ENCODE measurements around the gene NOTCH2NLA.
"Not testable (repeated sequence)": the region's sequence is repeated elsewhere in the genome, so short reads cannot be mapped to it uniquely, and the experiment has no call there.

DNA sequence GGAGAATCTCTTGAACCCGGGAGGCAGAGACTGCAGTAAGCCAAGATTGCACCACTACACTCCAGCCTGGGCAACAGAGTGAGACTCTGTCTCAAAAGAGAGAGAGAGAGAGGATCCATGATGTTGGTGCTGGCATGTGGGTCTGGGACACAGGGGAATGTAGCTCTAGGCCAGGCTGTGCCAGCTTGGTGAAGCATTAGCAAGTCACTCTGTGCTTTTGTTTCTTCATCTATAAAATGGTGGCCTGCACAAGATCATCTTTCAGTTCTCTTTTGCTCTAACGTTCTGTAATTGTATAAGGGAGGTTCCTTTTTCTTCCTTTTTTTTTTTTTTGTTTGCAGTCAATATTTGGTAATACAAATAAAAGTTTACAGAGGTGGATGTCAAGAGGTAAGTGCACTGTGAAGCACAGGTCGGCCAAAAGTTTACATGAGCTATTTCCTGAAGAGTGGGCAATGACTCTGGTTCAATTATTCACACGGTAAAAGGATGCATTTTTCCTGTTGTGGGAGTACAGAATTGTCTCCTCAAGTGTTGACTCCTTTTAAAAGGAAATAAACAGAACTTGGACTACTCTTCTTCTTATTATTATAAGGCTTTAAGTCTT lies 24.5 kb upstream of the NOTCH2NLA start:
- not testable (repeated sequence) for TF ChIP-seq CTCF (IDR thresholded peaks at IDR 0.05); POLR2AphosphoS5 (IDR thresholded peaks at IDR 0.05; ENCODE audit: low read depth, low read length)
- TF ChIP-seq, protein P1, sequence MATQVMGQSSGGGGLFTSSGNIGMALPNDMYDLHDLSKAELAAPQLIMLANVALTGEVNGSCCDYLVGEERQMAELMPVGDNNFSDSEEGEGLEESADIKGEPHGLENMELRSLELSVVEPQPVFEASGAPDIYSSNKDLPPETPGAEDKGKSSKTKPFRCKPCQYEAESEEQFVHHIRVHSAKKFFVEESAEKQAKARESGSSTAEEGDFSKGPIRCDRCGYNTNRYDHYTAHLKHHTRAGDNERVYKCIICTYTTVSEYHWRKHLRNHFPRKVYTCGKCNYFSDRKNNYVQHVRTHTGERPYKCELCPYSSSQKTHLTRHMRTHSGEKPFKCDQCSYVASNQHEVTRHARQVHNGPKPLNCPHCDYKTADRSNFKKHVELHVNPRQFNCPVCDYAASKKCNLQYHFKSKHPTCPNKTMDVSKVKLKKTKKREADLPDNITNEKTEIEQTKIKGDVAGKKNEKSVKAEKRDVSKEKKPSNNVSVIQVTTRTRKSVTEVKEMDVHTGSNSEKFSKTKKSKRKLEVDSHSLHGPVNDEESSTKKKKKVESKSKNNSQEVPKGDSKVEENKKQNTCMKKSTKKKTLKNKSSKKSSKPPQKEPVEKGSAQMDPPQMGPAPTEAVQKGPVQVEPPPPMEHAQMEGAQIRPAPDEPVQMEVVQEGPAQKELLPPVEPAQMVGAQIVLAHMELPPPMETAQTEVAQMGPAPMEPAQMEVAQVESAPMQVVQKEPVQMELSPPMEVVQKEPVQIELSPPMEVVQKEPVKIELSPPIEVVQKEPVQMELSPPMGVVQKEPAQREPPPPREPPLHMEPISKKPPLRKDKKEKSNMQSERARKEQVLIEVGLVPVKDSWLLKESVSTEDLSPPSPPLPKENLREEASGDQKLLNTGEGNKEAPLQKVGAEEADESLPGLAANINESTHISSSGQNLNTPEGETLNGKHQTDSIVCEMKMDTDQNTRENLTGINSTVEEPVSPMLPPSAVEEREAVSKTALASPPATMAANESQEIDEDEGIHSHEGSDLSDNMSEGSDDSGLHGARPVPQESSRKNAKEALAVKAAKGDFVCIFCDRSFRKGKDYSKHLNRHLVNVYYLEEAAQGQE (IDR thresholded peaks at IDR 0.05; ENCODE audit: insufficient read depth in 1 of 2, low read depth in 2 of 2, low read length in 1 of 2): not testable (repeated sequence)

All from Panc1 (cell line).